COR-L47 (cell line): ENCODE results near the gene ACP1.
"Not testable (repeated sequence)": the region's sequence is repeated elsewhere in the genome, so short reads cannot be mapped to it uniquely, and the experiment has no call there.

Experiments
- DNase-seq: peaks from one replicate; lab custom pipeline; 2025; lab: John Stamatoyannopoulos, UW

The ACP1 gene

GRCh38 chr2:310994-311393 lies 46.2 kb downstream of the ACP1 start:
- DNase-seq: no peak

DNA sequence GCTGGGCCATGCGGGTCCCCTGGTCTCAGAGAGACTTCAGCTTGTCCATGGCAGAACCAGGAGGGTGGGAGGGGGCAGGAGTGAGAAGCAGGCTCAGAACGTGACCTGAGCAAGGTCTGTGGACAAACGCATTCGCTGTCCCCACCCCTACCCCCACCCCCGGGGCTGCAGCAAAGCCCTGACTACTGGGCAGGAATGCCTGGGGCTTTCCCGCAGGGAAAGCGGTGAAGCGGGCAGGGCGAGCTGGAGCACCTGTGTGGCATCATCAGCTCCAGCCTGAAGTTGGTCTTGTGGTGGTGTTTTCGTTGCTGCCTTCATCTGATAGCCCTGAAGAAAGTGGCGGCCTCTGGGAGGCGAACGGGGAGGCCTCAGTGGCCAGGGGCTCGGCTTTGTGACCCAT lies 49.2 kb downstream of the ACP1 start:
- no peak for DNase-seq

DNA sequence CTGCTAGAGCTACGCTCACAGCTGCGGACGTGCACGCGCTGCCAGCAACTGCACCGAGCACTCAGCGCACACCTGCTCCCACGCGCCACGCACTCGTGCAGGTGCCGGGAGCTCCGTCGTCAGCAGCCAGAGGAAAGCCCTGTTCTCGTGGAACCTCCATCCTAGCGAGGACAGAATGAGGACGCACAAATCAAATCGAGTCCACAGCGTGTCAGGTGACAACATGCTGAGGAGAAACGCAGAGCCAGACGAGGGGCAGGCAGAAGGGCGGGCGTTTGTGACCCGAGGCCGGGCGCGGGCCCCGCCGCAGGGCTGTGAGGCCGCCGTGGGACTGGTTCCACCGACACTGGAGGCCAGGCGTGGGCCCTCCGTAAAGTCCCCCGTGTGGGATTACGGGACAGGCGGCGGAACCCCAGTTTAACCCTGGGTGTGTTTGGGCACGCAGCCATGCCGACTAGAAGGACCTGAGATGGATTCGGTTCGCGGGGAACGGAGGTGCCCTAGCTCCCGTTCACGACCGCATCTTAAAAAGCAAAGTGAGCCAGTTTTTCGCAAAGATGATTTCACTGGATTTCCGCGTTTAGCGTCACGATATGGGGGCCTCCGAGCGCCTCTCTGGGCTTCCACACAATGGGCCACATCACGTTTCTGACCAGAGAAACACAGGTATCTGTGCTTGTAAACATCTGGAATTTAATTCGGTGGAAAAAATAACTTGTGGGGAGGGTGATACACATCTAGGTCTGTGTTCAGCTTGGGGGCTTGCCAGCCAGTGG lies 50.0 kb downstream of the ACP1 start:
- no peak for DNase-seq

GRCh38 chr2:315925-316324 lies 51.2 kb downstream of the ACP1 start:
- DNase-seq: not testable (repeated sequence)

GRCh38 chr2:316381-316780 lies 51.6 kb downstream of the ACP1 start:
- DNase-seq: no peak

DNA sequence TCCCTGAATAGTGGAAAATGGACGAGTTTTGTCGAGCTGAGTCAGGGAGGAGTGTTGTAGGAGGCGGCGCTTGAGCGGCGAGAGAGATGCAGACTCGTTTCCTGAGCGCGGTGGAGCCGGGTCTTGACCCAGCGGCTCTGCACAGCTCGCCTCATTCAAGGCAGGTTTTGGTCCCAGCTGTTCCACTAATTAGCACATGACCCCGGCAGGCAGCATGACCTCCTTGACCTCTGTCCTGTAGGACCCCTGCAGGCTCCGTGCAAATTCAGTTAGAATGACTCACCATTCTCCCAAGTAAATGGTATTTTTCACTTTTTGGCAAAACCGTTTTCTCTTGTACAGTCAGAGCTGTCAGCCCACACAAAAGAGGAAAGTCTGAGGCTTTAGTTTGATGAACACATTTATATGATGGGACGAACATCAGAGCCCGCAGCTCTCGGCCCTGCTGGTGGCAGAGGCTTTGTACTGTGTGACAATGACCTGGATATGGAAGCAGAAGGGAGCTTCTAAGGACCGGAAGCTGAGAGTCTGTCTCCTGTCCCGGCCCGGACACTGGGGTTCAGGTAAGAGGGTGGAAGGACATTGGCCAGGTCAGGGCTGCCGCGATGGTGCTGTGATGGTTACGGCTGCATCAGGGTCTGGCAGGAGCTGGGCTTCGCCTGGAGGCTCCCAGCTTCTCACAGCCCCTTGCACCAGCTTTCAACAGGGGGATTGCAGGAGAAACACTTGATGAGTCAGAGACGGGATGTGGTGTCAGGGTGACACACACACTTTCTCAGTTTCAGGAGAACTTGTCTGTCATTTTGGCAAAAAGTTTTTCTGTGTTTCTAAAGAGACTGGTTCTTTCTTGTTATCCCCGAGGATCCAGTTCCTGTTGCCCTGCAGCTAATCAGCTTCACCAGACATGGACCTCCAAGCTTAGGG lies 53.0 kb downstream of the ACP1 start:
- DNase-seq: no peak

- DNase-seq: no peak
These were observed 54.4 kb downstream of the ACP1 start for GRCh38 chr2:319059-319600.

DNA sequence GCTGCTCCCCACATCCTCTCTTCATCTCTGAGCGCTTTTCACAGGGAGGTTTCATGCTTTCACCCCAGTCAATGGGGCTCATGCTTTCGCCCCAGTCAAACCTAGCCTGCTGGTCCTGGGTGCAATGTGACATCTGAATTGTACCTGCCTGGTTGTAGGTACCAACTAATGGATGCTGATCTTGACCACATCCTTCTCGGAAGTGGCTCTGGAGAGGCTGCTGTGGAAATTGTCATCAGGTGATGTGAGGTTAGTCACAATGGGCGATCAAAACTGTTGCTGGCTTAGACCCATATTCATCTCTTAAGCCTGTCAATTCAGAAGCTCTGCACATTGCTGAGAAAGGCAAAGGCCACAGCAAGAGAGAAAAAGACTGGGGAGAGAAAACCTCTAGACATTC lies 55.8 kb downstream of the ACP1 start:
- DNase-seq: no peak

DNA sequence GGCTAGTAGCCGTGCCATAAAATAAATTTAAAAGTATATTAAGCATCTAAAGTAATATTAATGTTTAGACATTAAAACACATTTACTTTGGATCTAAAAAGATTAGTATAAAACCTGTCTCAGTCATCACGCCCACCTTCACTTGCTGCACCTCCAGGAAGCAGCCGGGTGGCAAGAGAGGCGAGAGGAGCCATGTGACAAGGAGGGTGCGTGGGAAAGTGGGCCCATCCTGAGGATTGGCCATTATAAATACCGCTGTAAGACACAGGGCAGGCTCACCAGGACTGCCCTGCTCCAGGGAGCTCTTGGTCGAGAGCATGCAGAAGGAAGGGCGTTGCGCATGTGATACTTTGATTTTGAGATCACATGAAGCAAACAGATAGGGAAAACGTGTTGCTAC lies 57.6 kb downstream of the ACP1 start:
- no peak for DNase-seq

GRCh38 chr2:323035-323434 lies 58.3 kb downstream of the ACP1 start:
- no peak for DNase-seq
